ENCODE data around the gene ACTMAP.

The ACTMAP gene

DNA sequence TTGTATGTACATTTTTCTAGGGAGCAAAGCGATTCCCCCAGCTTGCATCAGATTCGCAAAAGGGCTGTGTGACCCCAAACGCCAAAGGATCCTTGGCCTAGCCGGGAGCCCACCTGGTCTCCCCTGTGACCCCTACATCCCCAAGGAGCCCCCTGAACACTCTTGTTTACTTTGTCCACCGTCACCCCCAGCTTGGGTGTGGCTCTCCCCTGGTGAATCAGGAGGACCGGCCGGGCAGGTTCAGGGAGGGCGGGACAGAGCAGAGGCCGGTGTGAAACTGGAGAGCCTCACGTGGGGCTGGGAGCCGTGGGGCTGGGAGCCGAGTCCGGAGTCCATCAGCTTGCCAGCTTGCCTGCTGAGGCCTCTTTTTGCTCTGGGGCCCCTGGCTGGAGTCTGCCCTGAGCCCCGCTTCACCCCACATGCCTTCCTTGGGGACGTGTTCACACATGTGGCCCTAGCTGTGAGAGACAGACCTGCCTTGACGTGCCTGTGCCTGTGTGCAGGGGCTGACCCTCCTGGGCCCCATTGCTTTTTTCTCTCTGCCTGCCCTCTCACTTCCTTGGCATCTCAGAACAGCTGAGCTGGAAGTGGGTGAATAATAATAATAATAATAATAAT, 31.4 kb downstream of the ACTMAP start:
- DNase-seq (ENCODE audit: low spot score), result peak; percentile 58

DNA sequence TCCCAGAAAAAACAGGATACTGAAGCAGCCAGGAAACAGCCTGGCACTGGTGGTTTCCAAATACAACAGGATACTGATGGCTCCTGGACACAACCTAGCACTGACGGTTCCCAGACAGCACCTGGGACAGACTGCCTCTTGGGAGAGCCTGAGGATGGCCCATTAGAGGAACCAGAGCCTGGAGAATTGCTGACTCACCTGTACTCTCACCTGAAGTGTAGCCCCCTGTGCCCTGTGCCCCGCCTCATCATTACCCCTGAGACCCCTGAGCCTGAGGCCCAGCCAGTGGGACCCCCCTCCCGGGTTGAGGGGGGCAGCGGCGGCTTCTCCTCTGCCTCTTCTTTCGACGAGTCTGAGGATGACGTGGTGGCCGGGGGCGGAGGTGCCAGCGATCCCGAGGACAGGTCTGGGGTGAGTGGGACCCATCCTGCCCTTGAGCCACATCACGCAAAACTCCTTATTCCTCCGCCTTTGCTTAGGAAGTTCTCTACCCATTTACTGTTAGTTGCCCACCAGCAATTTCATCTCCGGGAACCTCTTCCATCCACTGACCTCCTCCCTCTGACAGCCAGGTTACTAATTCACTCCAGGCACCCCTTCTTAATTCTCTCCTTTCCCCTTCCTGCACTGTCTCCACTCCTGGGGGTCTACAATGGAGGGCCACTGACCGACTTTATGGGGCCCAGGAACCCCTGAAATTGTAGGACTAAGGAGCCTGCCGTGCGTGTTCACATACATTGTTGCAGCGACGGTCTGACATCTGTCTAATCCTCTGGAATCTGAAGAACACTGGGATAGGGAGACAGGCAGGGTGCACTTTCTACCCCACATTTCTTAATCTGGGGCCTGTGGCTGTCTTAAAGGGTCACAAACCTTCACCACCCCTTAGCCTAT, 32.1 kb downstream of the ACTMAP start:
- peak; percentile 37 for DNase-seq (ENCODE audit: low spot score)

DNA sequence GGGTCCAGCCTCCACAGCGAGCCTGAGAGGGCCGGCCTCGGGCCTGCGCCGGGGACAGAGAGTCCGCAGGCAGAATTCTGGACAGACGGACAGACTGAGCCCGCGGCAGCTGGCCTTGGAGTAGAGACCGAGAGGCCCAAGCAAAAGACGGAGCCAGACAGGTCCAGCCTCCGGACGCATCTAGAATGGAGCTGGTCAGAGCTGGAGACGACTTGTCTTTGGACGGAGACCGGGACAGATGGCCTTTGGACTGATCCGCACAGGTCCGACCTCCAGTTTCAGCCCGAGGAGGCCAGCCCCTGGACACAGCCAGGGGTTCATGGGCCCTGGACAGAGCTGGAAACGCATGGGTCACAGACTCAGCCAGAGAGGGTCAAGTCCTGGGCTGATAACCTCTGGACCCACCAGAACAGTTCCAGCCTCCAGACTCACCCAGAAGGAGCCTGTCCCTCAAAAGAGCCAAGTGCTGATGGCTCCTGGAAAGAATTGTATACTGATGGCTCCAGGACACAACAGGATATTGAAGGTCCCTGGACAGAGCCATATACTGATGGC, 32.9 kb downstream of the ACTMAP start:
- peak; percentile 32 for DNase-seq (ENCODE audit: low spot score)

GRCh38 chr19:40716482-40717324, 33.6 kb downstream of the ACTMAP start, which contains the start of the genes COQ8B and ITPKC:
Gene COQ8B, minus strand, starts transcription at chr19:40716886. Its CDS starts 2,254 bp downstream, at chr19:40714632.
Gene ITPKC, plus strand, starts transcription at chr19:40717112. Its CDS starts 24 bp downstream, at chr19:40717136.
- DNase-seq (ENCODE audit: low spot score), result peak; percentile 99

DNA sequence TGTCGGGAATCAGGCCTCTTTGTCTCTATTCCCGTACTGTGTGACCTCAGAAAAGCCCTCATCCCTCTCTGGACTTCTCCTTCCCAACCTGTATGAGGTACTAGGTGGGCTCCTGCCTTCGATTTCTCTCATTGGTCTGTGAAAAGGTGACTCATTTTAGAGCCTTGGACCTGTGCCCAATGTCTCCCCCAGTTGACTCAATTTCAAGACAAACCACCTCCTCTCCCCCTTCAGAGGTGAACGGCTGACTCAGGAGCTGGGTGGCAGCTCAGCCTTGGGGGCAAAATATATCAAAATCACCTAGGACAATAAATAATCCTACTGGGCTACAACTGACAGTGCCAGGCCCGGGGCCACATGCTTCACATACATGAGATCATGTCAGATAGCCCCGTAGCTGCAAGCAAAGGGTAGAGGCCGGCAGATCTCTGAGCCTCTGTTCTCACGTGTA, 34.2 kb downstream of the ACTMAP start:
- peak; percentile 65 for DNase-seq (ENCODE audit: low spot score)

DNA sequence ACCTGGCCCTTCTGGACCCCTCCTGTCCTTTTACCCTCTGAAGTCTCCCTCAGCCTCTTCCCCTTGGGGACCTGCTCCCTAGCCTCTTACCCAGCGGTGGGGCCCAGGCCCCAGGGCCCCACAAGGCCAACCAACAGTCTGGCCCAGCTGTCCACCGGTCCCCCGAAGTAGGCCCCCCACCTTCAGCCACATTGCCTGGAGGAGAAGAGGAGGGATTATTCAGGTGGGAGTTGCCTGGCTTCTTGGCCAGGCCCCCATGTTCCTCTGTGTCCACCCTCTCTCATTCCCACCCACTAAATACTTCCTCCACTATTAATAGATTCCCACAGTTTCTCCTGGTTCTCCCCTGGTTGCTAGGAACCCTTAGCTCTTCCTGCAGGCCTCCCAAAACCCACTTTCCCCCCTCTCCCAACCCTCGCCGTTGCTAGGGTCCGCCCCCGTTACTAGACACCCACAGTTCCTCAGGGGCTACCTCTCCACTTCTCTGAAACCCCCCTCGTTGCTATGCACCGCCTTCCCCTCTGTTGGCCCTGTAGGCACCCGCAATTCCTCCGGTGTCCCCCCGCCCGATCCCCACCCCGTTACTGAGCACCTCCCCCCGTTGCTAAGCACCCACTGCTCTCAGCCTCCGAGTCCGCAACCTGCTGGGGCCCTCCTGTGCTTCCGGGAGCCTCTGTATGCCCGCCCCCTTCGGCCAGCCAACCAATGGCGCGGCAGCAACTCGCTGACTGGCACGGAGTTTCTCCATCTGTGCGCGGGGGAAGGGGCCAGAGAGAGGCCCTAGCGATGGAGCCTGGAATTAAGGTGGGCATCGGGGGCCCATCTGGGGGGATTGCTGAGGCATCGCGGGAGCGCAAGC, 35.6 kb downstream of the ACTMAP start:
- peak; percentile 95 for DNase-seq (ENCODE audit: low spot score)

- DNase-seq (ENCODE audit: low spot score), result no peak
These were observed 36.3 kb downstream of the ACTMAP start for GRCh38 chr19:40713939-40714338.

DNA sequence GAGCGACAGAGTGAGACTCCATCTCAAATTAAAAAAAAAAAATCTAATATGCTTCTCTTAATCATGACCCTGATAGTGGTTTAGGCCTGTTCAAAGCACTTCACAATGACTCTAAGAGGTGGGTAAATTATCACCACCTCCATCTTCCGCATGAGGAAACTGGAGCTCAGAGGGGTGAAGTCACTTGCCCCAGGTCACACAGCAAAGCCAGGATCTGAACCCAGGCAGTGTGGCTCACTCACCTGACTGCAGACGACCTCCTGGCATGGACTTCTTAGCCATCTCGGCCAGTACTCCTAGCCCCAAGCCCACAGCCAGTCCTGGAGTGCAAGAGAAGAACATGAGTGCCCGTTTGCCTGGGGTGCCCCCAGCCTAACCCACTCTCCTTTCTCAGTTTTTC, 40.5 kb downstream of the ACTMAP start:
- no peak for DNase-seq (ENCODE audit: low spot score)

DNA sequence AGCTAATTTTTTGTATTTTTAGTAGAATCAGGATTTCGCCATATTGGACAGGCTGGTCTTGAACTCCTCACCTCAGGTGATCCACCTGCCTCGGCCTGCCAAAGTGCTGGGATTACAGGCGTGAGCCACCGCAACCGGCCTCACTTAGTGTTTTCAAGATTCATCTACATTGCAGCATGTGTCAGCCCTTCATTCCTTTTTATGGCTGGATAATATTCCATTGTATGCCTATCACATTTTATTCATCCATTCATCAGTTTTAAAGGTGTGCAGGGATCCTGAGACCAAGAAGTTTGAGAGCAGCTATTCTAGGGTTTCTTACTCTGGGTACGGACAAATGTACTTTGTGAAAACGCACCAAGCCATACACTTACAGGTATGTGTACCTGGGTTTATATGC, 42.7 kb downstream of the ACTMAP start:
- no peak for DNase-seq (ENCODE audit: low spot score)

DNA sequence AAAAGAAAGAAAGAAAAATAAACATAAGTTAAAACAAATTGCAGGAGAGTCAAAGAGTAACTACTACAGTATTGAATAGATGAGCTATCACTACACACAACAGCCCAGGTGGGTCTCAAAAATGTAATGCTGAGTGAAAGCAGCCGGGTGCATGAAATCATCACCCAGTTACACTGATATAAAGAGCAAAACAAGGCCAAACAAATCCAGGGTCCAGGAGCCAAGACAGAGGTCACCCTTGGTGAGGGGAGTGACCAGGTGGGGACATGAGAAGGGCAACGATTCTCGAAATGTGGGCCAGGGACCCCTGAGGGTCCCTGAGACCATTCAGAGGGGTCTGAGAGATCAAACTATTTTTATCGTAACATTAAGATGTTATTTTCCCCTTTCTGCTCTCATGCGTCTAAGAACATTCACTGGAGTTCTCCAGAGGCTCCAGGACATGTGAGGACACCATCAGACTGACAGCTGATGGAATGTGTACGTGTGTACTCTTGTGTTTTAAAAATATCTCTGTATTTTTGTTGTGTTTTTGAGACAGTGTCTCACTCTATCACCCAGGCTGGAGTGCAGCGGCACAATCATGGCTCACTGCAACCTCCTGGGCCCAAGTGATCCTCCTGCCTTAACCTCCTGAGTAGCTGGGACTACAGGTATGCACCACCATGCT, 44.2 kb downstream of the ACTMAP start:
- no peak for DNase-seq (ENCODE audit: low spot score)

- DNase-seq (ENCODE audit: low spot score), result no peak
These were observed 45.0 kb downstream of the ACTMAP start for GRCh38 chr19:40705362-40705651.

DNA sequence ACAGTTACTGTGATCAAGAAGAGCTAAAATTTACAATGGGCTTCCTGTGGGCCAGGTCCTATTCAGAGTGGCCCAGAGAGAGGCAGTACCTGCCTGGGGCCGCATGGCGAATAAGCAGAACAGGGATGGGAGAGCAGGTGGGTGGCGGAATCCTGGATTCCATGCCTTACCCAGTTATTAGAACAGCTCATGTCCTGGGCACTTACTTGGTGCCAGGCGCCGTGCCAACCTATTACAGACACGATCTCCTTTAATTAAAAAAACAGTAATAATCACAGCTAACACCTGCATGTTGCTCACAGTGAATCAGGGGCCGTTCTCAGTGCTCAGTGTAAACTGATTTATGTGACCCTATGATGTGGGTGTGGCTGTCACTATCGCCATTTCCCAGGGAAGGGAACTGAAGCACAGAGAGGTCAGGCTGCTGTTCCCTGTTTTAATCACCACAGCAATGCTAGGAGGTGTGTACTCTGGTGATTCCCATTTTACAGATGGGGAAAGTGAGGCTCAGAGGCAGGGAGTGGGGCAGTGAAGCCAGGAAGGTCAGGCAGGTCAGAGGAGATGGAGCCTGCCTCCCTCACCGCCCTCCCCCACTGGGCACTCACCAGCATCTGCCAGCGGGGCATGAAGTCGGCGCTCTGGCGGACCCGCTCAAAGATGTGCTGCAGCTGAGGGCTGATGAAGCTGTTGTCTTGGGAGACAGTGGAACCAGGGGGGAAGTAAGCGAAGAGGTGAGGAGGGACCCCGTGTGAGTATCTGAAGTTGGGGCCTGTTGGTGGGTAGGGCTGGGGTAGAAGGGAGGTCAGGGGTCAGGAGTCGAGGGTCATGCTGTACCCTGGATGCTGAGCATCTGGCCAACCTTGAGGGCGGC, 45.6 kb downstream of the ACTMAP start:
- DNase-seq (ENCODE audit: low spot score), result no peak

DNA sequence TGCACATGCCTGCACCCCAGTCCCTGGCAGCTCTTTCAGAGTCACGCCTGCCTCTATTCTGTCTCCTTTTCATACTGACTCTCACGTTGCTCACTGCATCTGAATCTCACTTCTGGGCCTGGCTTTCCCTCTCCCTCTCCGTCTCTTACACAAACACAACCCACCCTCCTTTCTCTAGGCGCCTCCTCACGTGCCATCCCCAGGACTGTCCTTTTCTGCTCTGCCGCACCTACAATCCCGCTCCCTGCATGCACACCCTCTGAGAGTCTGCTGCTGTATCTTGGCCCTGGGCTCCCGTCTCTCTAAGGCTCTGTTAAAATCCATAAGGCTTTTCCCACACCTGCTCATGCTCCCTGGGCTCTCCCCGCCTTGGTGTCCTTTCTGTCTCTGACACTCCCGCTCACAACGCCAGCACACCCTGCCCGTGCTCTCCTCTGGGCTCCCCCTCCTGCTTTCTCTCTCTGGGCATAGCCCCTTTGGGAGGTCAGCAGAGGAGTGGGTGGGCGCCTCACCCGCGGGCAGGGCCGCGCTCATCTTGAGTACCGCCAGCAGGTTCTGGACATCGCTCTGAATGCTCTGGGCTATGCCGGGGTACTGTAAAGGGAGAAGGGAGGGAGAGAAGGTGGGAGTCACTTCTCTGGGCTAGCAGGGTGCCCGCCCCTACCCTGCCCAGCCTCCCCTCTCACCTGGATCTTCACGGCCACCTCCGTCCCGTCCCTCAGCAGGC, 47.1 kb downstream of the ACTMAP start:
- DNase-seq (ENCODE audit: low spot score), result no peak

- no peak for DNase-seq (ENCODE audit: low spot score)
These were observed 47.8 kb downstream of the ACTMAP start for GRCh38 chr19:40702337-40703012.

DNA sequence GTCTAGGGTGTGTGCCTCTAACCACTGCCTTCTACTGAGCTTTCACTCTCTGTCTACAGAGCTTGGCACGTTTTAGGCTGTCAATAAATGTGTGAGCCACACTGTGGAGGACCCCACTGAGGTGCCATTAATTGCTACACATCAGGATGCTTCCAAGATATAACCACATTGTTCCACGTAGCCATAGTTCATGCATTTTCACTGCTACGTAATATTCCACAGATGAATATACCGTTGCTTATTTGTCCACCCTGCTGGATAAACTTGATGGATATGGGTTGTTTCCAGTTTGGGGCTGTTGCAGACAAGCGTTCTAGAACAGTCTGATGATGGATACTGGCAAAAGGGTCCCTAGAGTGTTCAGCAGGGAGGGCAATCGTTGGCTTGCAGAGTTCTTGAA, 48.5 kb downstream of the ACTMAP start:
- DNase-seq (ENCODE audit: low spot score), result no peak

- DNase-seq (ENCODE audit: low spot score), result no peak
These were observed 50.2 kb downstream of the ACTMAP start for GRCh38 chr19:40700083-40700482.

DNA sequence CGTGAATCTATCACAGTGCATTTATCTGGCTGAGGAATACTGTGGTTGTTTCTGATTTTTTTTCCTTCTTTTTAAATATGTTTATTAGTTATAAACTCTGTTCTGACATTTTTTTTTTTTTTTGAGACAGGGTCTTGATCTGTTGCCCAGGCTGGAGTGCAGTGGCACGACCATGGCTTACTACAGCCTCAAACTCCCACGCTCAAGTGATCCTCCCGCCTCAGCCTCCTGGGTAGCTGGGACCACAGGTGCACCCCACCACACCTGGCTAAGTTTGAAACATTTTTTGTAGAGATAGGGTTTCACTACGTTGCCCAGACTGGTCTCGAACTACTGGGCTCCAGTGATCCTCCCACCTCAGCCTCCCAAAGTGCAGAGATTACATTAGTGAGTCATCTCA, 53.3 kb downstream of the ACTMAP start:
- no peak for DNase-seq (ENCODE audit: low spot score)

- DNase-seq (ENCODE audit: low spot score), result no peak
These were observed 54.4 kb downstream of the ACTMAP start for GRCh38 chr19:40695881-40696280.
